ENCODE data around the gene IQCK.

IQCK gene

DNA sequence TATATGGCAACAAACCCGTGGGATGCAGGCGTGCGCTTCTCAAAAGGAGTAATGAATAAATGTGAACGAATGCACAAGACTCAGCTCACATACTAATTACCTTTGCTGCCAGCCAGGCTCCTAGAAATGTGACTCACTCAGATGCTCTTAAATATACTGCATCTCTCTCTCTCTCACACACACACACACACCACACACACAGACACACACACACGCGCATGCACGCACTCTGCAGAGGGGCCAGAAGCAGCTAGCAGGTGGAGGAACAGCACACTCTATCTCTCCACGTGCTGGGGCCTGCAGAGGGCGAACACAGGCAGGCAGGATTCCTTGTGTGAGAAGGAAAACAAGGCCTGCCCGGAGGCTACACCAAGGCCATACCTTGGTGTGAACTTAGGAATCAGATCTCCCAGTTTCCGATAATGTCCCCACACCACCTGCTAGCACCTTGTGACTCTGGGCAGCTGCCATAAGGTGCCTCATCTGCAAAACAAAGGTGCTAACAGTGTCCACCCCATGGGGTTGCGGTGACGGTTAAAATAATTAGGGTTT is 161.2 kb downstream of the IQCK start:
- in situ Hi-C loops (cut with MboI; ENCODE audit: low sequenced_read_pairs): no loop called here

DNA sequence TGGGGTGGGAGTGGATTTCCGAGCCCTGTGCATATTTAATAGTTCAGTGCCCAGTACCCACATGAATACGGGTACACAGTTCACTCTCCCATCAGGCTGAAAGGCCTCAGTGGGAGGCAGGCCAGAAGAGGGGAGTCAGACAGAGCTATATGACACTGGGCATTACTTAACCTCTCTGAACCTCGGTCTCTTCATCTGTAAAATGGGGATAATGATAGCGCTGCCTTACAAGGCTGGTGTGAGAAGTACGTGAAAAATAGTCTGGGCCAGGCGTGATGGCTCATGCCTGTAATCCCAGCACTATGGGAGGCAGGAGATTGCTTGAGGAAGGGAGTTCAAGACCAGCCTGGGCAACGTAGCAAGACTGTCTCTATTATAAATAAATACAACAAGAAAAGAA is 163.0 kb downstream of the IQCK start:
- in situ Hi-C loops (cut with MboI; ENCODE audit: low sequenced_read_pairs): loop anchor here (10.0 kb wide), 1 partner anchor 286 kb away; no protein-coding TSS in a partner anchor

DNA sequence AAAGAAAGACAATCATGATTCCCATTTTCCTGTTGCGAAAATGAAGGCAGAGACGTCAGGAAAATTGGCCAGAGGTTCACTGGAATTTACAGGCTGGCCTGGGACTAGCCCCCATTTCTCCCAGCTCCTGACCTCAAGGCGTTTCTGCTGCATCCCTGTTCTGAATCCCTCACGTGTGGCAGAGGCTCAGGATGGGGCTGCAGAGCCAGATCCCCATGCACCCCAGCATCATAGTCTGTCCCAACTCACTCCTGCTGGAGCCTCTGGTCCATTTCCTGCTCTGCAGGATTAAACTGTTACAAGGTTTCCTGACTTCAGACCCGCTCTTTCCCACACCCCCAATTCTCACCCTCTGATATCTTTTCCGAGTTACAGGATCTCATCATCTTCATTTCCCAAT is 163.7 kb downstream of the IQCK start:
- in situ Hi-C loops (cut with MboI; ENCODE audit: low sequenced_read_pairs): loop anchor here (10.0 kb wide), 1 partner anchor 287 kb away; no protein-coding TSS in a partner anchor

DNA sequence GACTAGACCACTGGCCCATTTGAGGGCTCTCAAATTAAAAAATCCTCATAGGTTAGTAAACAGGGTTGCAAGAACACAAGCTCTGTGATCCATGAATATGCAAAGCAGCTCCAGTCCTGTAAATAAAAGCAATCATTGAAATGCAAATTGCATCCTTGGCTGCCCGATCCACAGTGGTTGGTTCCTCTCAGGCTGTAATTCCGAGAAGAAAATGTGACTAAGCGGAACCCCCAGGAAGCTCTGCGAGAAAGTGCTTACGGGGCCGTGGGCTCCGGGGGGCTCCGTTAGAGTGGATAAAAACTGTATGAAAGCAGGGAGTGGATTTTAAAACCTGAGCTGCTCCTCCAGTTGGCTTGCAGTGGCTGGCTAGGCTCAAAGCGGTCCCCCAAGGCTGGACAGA is 164.1 kb downstream of the IQCK start:
- in situ Hi-C loops (cut with MboI; ENCODE audit: low sequenced_read_pairs): loop anchor here (10.0 kb wide), 1 partner anchor 287 kb away; no protein-coding TSS in a partner anchor

DNA sequence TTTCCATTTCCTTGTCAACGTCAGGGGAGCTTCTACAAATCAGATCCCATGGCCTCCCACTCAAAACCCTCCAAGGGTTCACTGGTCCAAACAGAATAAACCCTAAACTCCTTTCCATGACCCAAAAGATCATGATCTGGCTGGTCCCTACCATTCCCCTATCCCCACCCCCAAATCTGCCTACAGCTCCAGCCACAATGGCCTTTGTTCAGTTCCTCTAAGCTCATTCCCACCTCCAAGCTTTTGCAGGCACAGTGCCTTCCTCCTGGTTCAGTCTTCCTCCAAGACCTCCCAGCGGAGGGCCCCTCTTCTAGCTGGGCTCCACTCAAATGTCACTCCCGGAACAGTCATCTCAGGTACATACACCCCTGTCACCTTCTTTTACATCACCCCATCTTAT is 164.6 kb downstream of the IQCK start:
- in situ Hi-C loops (cut with MboI; ENCODE audit: low sequenced_read_pairs): loop anchor here (10.0 kb wide), 1 partner anchor 288 kb away; no protein-coding TSS in a partner anchor

DNA sequence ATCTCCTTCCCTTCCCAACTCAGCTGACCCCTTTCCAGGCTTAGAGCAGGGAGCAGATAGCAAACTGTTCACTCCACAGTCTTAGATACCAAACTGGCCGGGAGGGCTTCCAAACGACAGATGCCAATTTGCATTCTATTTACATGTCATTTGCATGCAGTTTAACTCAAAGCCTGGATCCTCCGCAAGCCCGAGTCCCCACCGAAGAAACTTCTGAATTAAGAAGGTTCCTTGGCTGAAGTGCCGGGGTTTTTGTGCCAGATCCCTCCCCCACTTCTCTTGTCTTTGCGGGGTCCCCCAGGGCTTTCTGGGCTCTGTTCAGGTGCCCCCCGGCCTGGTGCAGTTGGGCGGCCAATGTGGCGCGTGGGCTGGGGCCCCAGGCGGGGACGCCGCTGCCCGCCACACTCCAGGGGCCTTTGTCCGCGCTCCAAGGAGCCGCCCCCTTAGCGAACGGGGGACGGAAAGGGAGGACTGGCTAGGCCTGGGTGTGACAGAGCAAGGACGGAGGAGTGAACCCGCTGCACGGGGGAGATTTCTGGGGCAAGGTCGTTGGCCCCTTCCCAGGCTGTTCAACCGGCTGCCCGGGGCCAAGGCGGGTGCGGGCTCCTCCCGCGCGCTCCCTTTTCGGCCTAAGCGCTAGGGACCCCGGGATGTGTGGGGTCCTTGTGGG is 165.4 kb downstream of the IQCK start:
- in situ Hi-C loops (cut with MboI; ENCODE audit: low sequenced_read_pairs): loop anchor here (10.0 kb wide), 1 partner anchor 289 kb away; no protein-coding TSS in a partner anchor

DNA sequence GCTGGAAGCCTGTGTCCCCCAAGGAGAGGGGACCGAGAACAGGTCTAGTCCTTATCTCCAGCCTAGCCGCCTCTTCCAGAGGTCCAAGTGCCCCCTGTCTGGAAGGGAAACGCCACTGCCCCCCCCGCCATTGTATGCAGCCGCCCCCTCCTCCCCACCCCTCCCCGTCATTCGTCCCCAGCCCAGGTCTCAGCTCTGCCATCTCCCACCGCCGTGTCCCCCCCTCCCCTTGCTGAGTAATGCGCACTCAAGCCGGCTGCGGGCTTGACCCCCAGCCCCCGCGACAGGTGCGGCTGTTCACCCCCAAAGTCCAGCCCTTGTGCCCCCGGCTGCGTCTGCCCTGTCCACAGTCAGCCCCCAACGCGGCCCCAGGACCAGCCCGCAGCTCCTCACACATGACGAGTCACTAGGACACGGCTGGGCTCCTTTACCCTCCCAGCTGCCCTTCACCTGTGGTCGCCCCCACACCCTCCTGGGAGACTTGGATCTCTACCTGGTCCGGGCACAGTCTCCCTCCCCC is 166.0 kb downstream of the IQCK start:
- in situ Hi-C loops (cut with MboI; ENCODE audit: low sequenced_read_pairs): loop anchor here (10.0 kb wide), 1 partner anchor 289 kb away; no protein-coding TSS in a partner anchor

DNA sequence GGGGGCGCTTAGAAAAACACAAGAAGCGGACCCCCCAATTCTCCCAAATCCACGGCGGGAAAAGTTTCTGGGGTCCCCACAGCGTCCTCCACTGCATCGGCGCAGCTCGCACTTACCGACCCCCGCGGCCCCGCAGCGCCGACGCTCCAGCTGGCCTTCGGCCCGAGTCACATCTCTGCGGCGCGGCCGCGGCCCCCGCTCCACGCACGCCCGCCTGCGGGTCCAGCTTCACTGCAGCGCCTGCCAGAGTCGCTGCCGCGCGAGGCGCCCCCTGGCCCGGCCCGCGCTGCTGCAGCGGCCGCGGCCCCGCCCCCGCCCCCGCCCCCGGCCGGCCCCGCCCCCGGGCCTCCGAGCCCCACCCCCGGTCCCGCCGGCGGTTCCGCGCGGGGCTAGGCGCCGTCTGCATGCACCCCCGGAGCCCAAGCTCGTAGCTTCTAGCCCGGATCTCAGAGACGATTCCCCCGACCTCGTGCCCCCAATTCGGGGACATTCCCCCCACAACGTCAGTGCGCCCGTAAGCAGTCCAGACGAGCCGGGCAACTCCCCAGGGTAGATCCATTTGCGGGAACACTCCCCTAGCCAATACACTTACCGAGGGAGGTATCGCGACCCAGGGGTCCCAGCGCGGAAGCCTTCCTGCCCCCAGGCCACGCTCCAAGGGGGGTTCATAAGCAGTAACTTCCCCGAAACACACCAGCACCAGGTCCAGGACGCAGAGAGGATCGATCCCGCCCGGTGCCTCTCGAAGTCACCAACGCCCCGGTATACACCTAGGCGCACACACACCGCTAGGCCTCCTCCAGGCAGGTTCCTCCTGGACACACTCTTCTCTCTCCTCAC is 166.8 kb downstream of the IQCK start, which contains the start of gene GPRC5B:
Gene GPRC5B (minus strand): TSS at position 238 of the 840 bp plus-strand sequence. CDS start 12,003 bp downstream, outside the sequence.
- in situ Hi-C loops (cut with MboI; ENCODE audit: low sequenced_read_pairs): loop anchor here (10.0 kb wide), 1 partner anchor 290 kb away; no protein-coding TSS in a partner anchor

DNA sequence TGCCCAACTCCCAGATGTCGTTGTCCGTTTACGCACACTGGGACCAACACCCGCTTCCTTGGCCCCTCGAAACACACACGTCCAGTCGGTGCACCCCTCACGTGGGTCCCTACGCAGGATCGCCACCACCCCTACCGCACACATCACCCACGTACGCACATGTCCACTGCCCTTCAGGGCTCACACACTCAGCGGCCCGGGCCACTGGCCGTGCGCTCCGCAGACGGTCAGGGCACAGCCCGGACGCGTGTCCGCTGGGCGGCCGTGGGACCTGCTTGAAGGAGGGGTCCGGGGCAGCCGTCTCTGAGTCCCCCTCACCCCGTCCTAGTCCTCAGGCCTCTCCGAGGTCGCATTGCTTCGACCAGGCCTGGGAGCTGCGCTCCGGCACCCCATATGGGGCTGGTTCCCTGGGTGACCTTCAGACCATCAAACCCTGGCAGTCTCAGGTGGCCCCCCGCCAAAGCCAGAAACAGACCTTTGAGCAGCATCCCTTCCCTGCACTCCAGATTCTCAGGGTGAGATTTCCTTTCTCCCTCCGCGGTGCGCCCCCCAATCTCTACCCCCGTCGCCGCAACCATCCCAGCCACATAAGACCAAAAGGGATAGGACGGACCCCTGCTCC is 167.5 kb downstream of the IQCK start:
- in situ Hi-C loops (cut with MboI; ENCODE audit: low sequenced_read_pairs): loop anchor here (10.0 kb wide), 1 partner anchor 291 kb away; no protein-coding TSS in a partner anchor

DNA sequence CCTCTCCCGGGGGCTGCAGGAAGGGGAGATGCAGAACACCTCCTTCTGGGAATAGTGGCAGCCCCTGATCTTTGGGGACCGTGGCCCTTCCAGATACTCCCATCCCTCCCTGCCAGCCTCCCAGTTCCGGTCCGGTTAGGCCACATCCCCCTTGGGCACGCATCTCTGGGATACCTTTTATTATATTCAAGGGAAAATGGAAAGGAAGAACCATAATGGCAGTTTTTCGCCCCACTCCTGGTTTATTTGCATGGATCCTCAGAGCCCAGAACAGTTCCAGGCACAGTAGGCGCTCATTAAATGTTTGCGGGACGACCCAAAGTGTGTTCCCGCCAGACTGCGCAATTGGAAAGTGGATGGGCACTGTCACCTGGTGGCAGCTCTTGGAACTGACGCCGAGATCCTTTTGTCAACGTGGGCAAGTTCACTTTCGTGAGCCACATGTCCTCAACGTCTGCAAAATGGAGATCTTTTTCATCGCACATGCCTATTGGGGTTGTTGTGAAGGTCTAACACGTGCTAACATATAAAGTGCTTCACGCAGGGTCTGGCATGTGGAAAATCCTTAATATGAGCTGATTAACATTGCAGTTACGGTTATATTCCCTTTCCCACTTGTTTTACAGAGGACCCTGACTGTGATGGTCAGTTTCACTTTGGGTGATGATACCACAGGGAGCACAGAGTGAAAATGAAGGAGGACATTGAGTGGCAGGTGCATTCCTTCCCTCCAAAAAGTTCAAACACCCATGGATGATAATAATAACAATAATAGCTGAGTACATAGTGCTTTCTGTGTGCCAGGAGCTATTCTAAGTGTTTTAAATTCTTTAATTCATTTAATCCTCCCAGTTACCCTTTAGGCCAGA is 168.2 kb downstream of the IQCK start:
- in situ Hi-C loops (cut with MboI; ENCODE audit: low sequenced_read_pairs): loop anchor here (10.0 kb wide), 1 partner anchor 292 kb away; no protein-coding TSS in a partner anchor

DNA sequence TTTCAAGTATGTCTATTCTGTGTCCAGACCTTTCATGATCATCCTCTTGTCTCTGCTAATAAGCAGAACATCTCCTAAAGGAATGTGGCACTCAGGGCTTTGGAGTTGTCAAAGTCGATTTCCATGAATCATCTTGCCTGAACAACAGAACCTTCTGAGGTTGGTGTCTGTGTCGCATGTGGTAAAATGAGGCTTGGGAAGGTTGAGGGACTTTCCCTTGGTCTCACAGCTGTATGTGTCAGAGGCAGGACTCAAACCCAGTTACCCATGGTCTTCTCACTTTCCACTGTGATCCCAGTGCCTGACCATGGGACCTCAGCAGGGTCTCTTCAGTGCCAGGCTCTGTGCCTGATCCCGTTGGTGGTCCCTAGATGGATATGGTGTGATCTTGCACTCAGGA is 170.8 kb downstream of the IQCK start:
- in situ Hi-C loops (cut with MboI; ENCODE audit: low sequenced_read_pairs): loop anchor here (10.0 kb wide), 1 partner anchor 294 kb away; no protein-coding TSS in a partner anchor

DNA sequence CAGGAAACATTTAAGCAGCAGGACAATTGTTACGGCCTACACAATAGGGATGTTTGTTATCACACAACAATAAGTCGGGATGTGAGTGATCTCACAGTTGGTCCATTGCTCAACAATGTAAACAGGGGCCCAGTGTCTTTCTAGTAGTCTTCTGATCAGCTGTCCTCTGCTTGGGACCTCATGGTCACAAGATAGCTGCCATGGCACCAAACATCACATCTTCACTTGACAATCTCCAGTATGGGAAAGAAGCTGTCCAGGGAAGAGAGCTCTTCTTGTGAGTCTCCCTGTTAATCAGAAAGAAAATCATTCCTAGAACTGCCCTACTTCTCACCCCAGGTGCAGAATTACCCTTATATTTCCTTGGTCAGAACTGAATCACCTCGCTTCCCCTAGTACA is 172.8 kb downstream of the IQCK start:
- in situ Hi-C loops (cut with MboI; ENCODE audit: low sequenced_read_pairs): loop anchor here (10.0 kb wide), 1 partner anchor 494 kb away; no protein-coding TSS in a partner anchor

DNA sequence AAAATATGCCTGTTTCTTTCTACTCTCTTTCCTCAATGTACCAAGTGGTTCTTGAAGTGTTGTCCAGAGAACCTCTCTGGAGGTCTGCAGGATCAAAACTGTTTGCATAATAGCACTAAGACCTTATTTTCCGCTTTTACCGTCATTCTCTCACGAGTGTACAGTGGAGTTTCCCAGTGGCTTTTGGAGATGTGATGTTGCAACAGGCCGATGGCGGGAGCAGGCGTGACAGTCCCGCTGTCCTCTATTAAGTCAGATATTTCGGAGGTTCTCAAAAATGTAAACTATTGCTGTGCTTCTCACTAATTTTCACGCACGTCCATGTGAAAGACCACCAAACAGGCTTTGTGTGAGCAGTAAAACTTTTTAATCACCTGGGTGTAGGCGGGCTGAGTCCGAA is 174.8 kb downstream of the IQCK start:
- in situ Hi-C loops (cut with MboI; ENCODE audit: low sequenced_read_pairs): loop anchor here (10.0 kb wide), 1 partner anchor 492 kb away; no protein-coding TSS in a partner anchor

DNA sequence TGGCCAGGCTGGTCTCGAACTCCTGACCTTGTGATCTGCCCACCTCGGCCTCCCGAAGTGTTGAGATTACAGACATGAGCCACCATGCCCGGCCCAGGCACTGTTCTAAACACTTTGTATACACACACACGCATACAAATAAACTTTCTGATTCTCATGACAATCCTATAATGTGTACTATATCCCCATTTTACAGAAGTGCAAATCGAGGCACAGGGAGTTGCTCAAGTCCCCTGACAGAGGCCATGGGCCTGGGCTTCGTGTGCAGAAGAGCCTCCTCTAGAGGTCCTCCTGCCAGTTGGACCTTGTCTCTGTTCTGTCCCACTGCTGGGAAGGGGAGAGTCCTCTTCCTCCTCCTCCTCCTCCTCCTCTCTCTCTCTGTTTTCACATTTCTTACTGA is 176.5 kb downstream of the IQCK start:
- in situ Hi-C loops (cut with MboI; ENCODE audit: low sequenced_read_pairs): loop anchor here (10.0 kb wide), 1 partner anchor 490 kb away; no protein-coding TSS in a partner anchor

DNA sequence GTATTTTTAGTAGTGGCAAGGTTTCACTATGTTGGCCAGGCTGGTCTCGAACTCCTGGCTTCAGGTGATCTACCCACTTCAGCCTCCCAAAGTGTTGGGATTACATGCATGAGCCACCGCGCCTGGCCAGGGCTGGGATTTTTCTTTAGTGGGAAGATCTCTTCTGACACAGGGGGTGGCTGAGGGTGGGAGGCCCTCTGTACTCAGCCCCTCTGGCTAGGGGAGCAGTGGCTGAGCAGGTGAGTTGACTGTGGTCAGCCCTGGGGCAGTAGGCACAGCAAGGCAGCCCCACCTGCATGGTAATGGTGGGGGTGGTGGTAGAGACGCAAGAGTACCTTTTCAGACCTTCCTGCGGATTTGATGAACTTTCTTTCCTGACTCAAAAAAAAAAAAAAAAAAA is 178.9 kb downstream of the IQCK start:
- in situ Hi-C loops (cut with MboI; ENCODE audit: low sequenced_read_pairs): loop anchor here (10.0 kb wide), 1 partner anchor 488 kb away; no protein-coding TSS in a partner anchor

DNA sequence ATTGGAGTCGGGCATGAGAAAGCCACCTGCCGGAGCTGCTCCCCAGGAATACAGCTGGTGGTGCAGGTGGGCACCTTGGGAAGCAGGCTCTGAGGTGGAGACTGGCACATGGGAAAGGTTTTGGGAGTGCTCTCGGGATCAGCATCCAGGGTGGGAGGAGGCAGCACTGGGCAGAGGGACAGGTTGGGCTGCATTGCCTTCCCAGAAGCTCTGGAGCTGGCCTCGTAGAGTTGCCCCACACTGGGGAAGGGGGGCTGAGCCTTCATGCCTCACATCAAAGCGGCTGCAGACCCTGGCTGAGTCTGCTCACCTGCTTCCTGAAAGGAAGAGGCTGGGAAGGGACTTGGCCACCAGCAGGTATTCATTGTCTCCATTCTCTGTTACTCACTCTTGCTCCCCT is 180.1 kb downstream of the IQCK start:
- in situ Hi-C loops (cut with MboI; ENCODE audit: low sequenced_read_pairs): loop anchor here (10.0 kb wide), 1 partner anchor 487 kb away; no protein-coding TSS in a partner anchor

DNA sequence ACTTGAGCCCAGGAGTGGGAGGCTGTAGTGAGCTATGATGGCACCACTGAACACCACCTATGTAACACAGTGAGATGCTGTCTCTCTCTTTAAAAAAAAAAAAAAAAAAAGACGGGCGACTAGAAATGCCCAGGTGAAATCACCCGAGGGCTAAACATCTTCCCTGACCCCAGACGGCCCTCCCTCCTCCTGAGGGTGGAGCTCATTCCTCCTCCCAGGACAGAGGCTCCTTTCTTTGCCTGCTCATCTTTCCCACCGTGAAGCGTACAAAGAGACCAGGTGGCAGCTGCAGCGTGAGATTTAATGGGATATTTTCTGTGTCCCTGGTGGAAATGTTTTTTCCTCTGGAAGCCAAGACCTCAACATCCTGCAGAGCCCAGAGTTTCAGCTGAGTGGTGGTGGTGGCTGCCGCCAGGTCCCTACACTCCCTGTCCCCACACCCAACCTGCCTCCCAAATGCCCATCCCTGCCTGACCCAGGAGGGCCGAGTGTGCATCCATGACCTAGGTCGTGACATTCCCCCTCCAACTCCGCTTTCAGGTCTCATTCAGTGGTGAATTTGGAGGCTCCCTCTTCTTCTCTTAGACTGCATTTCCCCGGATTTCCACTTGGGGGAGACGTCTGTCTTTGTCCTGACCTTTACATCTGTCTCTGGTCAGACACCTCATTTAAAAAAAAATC is 181.0 kb downstream of the IQCK start:
- in situ Hi-C loops (cut with MboI; ENCODE audit: low sequenced_read_pairs): loop anchor here (10.0 kb wide), 1 partner anchor 486 kb away; no protein-coding TSS in a partner anchor

DNA sequence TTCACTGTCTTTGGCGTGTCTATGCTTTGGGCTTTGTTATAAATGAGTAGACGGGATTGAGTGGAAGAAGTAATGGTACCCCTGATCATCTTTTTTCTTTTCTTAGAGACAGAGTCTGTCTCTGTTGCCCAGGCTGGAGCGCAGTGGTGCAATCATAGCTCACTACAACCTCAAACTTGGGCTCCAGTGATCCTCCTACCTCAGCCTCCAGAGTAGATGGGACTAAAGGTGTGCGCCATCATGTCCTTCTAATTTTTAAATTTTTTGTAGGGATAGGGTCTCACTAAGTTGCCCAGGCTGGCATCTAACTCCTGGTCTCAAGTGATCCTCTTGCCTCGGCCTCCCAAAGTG is 181.5 kb downstream of the IQCK start:
- in situ Hi-C loops (cut with MboI; ENCODE audit: low sequenced_read_pairs): loop anchor here (10.0 kb wide), 1 partner anchor 485 kb away; no protein-coding TSS in a partner anchor
